Amygdala (tissue), 56 donors: Measurements from ENCODE around the gene BUD23.
A peak's percentile ranks its signal among the peaks of the same experiment; 100 is the strongest.
"Not testable (repeated sequence)": the region's sequence is repeated elsewhere in the genome, so short reads cannot be mapped to it uniquely, and the experiment has no call there.

ENCODE experiments used
- DNase-seq, 56 donors: peaks; one replicate each; lab custom pipeline; 2025; lab: John Stamatoyannopoulos, UW

BUD23 gene

GRCh38 chr7:73667344-73668102 lies 15.9 kb upstream of the BUD23 start, which contains the start of gene VPS37D:
Gene VPS37D, plus strand, starts transcription at chr7:73667831. Its CDS starts 128 bp downstream, at chr7:73667959.
- DNase-seq, result peak; percentile 10 to 89 (median 68)

GRCh38 chr7:73668103-73668885 lies 15.1 kb upstream of the BUD23 start:
- DNase-seq, result peak in 9 of 56 donors; percentile 4 to 47 (median 19)

- no peak for DNase-seq
Measured at GRCh38 chr7:73668886-73669230, 14.5 kb upstream of the BUD23 start.

- no peak for DNase-seq
Measured at GRCh38 chr7:73669288-73669701, 14.1 kb upstream of the BUD23 start.

- no peak for DNase-seq
Measured at GRCh38 chr7:73669858-73670385, 13.5 kb upstream of the BUD23 start.

GRCh38 chr7:73671322-73671661 lies 12.1 kb upstream of the BUD23 start:
- DNase-seq, result no peak

GRCh38 chr7:73671857-73672445 lies 11.4 kb upstream of the BUD23 start:
- no peak for DNase-seq

- no peak for DNase-seq
Measured at GRCh38 chr7:73674468-73675124, 8.8 kb upstream of the BUD23 start.

GRCh38 chr7:73676062-73676461 lies 7.3 kb upstream of the BUD23 start:
- not testable (repeated sequence) for DNase-seq

GRCh38 chr7:73678862-73679261 lies 4.5 kb upstream of the BUD23 start:
- no peak for DNase-seq

GRCh38 chr7:73679709-73680108 lies 3.7 kb upstream of the BUD23 start:
- no peak for DNase-seq

GRCh38 chr7:73680501-73680900 lies 2.9 kb upstream of the BUD23 start:
- no peak for DNase-seq

- DNase-seq, result no peak
Measured at GRCh38 chr7:73681031-73681430, 2.4 kb upstream of the BUD23 start.

GRCh38 chr7:73682745-73683055 lies 697 bp upstream of the BUD23 start:
- no peak for DNase-seq

GRCh38 chr7:73683788-73684693 lies 644 bp downstream of the BUD23 start:
- no peak for DNase-seq

- no peak for DNase-seq
Measured at GRCh38 chr7:73685311-73685710, 1.9 kb downstream of the BUD23 start.

GRCh38 chr7:73688288-73688687 lies 4.9 kb downstream of the BUD23 start:
- DNase-seq, result no peak

- no peak for DNase-seq
Measured at GRCh38 chr7:73690646-73691045, 7.2 kb downstream of the BUD23 start.

GRCh38 chr7:73696372-73696771 lies 13.0 kb downstream of the BUD23 start:
- no peak for DNase-seq

- no peak for DNase-seq
Measured at GRCh38 chr7:73698410-73698809, 15.0 kb downstream of the BUD23 start.
